B cell (primary cell): ENCODE data around the gene NEUROD2. TPM values are rescaled to one million over a fixed set of nuclear protein-coding genes. Genes with fewer than 3 reads are reported as not detected.

Source experiments
- ATAC-seq: fragments of 200-7000 bp; cut with Tn5 transposase; one replicate; pipeline ENCODE4 v1.10.0; 2021; ENCODE audit warnings: low read depth, mild to moderate bottlenecking, moderate number of reproducible peaks, moderate library complexity
- CTCF ChIA-PET: fragments of 350-600 bp; sonication (Branson Sonifier 250); formaldehyde crosslinking; loops from one replicate; lab custom pipeline; 2021; ENCODE audit warnings: antibody characterized with exemption, inconsistent platforms; lab: Charles Lee
- POLR2A ChIA-PET: fragments of 350-600 bp; sonication (Branson Sonifier 250); formaldehyde crosslinking; loops from one replicate; lab custom pipeline; 2021; ENCODE audit warnings: antibody characterized with exemption; lab: Charles Lee
- DNase-seq: peaks from one replicate; pipeline ENCODE4 v3.0.0; 2013
- H2AFZ ChIP-seq: 2 replicates; pipeline ENCODE4 v1.6.1; 2012; ENCODE audit warnings: mild to moderate bottlenecking, low read depth, low read length; ENCODE audit not compliant: insufficient read depth, poor library complexity, severe bottlenecking
- H3K27ac ChIP-seq, 2 donors: 1 replicate in 1 of 2; 2 replicates in 1 of 2; pipeline ENCODE4 v1.5.1; 2012 to 2013; ENCODE audit warnings: low read length in 2 of 2, mild to moderate bottlenecking in 2 of 2, moderate library complexity in 1 of 2
- H3K27me3 ChIP-seq, 4 experiments: fragments of 200-600 bp in 1 of 4; sonication (generic) in 1 of 4; replicated peaks in 1 of 4; 1 replicate in 2 of 4; 2 replicates in 2 of 4; pipeline versions ENCODE4 v1.6.1 to v1.7.0; 2013 to 2016; ENCODE audit warnings: low read length in 3 of 4, mild to moderate bottlenecking in 2 of 4, mixed read lengths in 1 of 4, moderate library complexity in 1 of 4; ENCODE audit not compliant: insufficient read depth in 4 of 4, control insufficient read depth in 3 of 4; ENCODE audit errors: control extremely low read depth in 1 of 4
- H3K36me3 ChIP-seq, 2 experiments: replicated peaks in 1 of 2; 1 replicate in 1 of 2; 2 replicates in 1 of 2; pipeline versions ENCODE4 v1.6.1 to v1.7.1; 2013; ENCODE audit warnings: low read length in 1 of 2; ENCODE audit not compliant: insufficient read depth in 2 of 2, control insufficient read depth in 1 of 2; ENCODE audit errors: control extremely low read depth in 1 of 2, extremely low read depth in 1 of 2
- H3K4me1 ChIP-seq, 2 donors: fragments of 200-600 bp in 1 of 2; sonication (generic) in 1 of 2; 1 replicate in 1 of 2; 2 replicates in 1 of 2; pipeline versions ENCODE4 v1.5.1 to v1.6.1; 2013 to 2017; ENCODE audit warnings: low read length in 2 of 2; ENCODE audit not compliant: control insufficient read depth in 2 of 2, insufficient read depth in 2 of 2
- H3K4me2 ChIP-seq: replicated peaks from 2 replicates; pipeline ENCODE3; 2012; ENCODE audit warnings: mild to moderate bottlenecking, low read depth, low read length; ENCODE audit not compliant: poor library complexity, severe bottlenecking
- H3K4me3 ChIP-seq, 5 experiments: fragments of 200-600 bp in 1 of 5; sonication (generic) in 1 of 5; 1 replicate in 3 of 5; 2 replicates in 2 of 5; pipeline versions ENCODE4 v1.5.1 to v1.7.0; 2011 to 2016; ENCODE audit warnings: low read length in 4 of 5, mild to moderate bottlenecking in 4 of 5, low read depth in 2 of 5, control low read depth in 1 of 5, moderate library complexity in 1 of 5; ENCODE audit not compliant: insufficient read depth in 1 of 5; ENCODE audit errors: control extremely low read depth in 1 of 5, extremely low read depth in 1 of 5
- H3K79me2 ChIP-seq: fragments of 200-600 bp; sonication (generic); one replicate; pipeline ENCODE4 v1.6.0; 2016; ENCODE audit warnings: low read length; ENCODE audit not compliant: control insufficient read depth, insufficient read depth
- H3K9ac ChIP-seq: fragments of 200-600 bp; sonication (generic); 2 replicates; pipeline ENCODE4 v1.6.1; 2017; ENCODE audit warnings: mild to moderate bottlenecking, low read length, moderate library complexity
- H3K9me3 ChIP-seq, 3 donors: one replicate each; pipeline versions ENCODE4 v1.6.1 to v1.7.1; 2013; ENCODE audit warnings: low read length in 2 of 3; ENCODE audit not compliant: control insufficient read depth in 2 of 3, insufficient read depth in 1 of 3; ENCODE audit errors: control extremely low read depth in 1 of 3
- H4K20me1 ChIP-seq: 2 replicates; pipeline ENCODE4 v1.6.0; 2012; ENCODE audit warnings: mild to moderate bottlenecking, low read length; ENCODE audit not compliant: insufficient read depth, control insufficient read depth, poor library complexity, severe bottlenecking
- H3K27ac Mint-ChIP-seq: one replicate; pipeline ENCODE4 v1.8.0; 2021; ENCODE audit warnings: mixed read lengths
- H3K27me3 Mint-ChIP-seq: one replicate; pipeline ENCODE4 v1.8.0; 2021; ENCODE audit warnings: mixed read lengths
- H3K4me1 Mint-ChIP-seq: one replicate; pipeline ENCODE4 v1.8.0; 2021; ENCODE audit warnings: mixed read lengths
- H3K4me3 Mint-ChIP-seq: one replicate; pipeline ENCODE4 v1.8.0; 2021; ENCODE audit warnings: mixed read lengths
- H3K9me3 Mint-ChIP-seq: one replicate; pipeline ENCODE4 v1.8.0; 2022; ENCODE audit warnings: mixed read lengths; ENCODE audit not compliant: insufficient read depth
- EZH2 ChIP-seq: IDR thresholded peaks from 2 replicates; pipeline ENCODE4 v1.6.1; 2012; ENCODE audit warnings: borderline replicate concordance, low read depth, mild to moderate bottlenecking, moderate library complexity, low read length; ENCODE audit not compliant: insufficient read depth, poor library complexity, severe bottlenecking
- WGBS: methylation state at CpG from one replicate; pipeline ENCODE4 v1.1.5; 2013; ENCODE audit warnings: missing lambda C conversion rate; ENCODE audit not compliant: insufficient coverage; 5-methylcytosine and 5-hydroxymethylcytosine counted together
- intact Hi-C: fragments of 100-400 bp; cut with micrococcal nuclease; formaldehyde crosslinking; loops from one replicate; pipeline ENCODE4 v1.10.0; 2022
- polyA plus RNA-seq: library from polyadenylated mRNA; depleted of rRNA; stranded (reverse); fragments of >200 nt; gene quantifications from 2 replicates; pipeline ENCODE4 v1.2.3, GENCODE V29; 2012
- total RNA-seq, 2 donors: library from RNA; stranded (reverse); fragments of 120-200 nt in 1 of 2; gene quantifications; 1 replicate in 1 of 2; 2 replicates in 1 of 2; pipeline versions ENCODE4 v1.2.3 to v1.2.4, GENCODE V29; 2013 to 2022
- TF ChIP-seq, protein P1 (sequence below): fragments of 200-600 bp; IDR thresholded peaks from one replicate; pipeline ENCODE4 v1.8.0; 2022; ENCODE audit warnings: antibody characterized with exemption, mild to moderate bottlenecking

The NEUROD2 gene
- total and polyA plus RNA-seq, 2 donors (not counting 1 experiment from before 2014, with no cell fraction given): 0.04 TPM; not detected in 1

DNA sequence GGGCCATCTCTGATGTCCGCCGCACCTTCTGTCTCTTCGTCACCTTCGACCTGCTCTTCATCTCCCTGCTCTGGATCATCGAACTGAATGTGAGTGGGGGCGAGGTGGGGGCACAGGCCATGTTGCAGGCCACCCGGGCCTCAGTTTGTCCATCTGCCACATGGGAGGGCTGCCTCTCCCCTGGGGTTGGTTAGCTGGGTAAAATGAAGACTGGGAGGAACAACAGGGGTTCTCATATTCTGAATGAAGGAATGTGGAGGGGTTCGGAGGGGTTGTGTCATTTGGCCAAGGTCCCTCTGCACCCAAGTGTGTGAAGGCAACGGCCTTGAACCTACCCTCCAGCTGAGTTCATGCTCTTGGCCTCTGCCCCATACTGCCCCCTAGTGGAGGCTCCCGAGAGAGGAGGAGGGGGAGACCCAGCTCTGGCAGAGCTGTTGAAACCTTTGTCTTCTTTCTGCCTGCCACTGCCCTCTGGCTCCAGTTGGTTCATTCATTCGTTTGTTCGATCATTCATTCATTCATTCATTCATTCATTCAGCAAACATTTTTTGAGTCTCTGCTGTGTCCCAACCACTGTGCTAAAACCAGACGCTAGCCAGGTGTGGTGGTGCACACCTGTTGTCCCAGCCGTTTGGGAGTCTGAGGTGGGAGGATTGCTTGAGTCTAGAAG, 46.1 kb upstream of the NEUROD2 start:
- Histone ChIP-seq H3K9me3 (no peaks in the 10 kb centered on the region), H2AFZ (no peak overlapping the region), H4K20me1 (peaks cover 47% of the 10 kb centered on the region), H3K79me2 (peaks cover 45% of the 10 kb centered on the region), H3K4me1 (peaks cover 8 to 16% of the 10 kb centered on the region in 2 donors), H3K27me3 (no peaks in the 10 kb centered on the region), H3K4me3 (no peak overlapping the region), H3K36me3 (peaks cover 0 to 19% of the 10 kb centered on the region in 2 experiments), H3K9ac (no peak overlapping the region), H3K27ac (no peak overlapping the region), H3K4me2 (no peak overlapping the region)
- no peaks in the 10 kb centered on the region for H3K27me3 Mint-ChIP-seq
- H3K4me1 Mint-ChIP-seq: peaks cover 36% of the 10 kb centered on the region
- peak; percentile 71 for ATAC-seq
- ChIA-PET POLR2A (interaction anchor here (1.0 kb wide), 1 partner anchor 76 kb away, joined by 5 read pairs; the partner anchor contains the start of gene MIEN1), CTCF (interaction anchor here (0.6 to 5.2 kb wide), 18 partner anchors 9 to 762 kb away, joined by 3 to 61 read pairs (median 4); partner anchors contain the start of genes MIEN1, PGAP3, PNMT and TCAP)
- TF ChIP-seq, protein P1, sequence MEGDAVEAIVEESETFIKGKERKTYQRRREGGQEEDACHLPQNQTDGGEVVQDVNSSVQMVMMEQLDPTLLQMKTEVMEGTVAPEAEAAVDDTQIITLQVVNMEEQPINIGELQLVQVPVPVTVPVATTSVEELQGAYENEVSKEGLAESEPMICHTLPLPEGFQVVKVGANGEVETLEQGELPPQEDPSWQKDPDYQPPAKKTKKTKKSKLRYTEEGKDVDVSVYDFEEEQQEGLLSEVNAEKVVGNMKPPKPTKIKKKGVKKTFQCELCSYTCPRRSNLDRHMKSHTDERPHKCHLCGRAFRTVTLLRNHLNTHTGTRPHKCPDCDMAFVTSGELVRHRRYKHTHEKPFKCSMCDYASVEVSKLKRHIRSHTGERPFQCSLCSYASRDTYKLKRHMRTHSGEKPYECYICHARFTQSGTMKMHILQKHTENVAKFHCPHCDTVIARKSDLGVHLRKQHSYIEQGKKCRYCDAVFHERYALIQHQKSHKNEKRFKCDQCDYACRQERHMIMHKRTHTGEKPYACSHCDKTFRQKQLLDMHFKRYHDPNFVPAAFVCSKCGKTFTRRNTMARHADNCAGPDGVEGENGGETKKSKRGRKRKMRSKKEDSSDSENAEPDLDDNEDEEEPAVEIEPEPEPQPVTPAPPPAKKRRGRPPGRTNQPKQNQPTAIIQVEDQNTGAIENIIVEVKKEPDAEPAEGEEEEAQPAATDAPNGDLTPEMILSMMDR: peak; percentile 80
- TF ChIP-seq EZH2: no peak
- intact Hi-C loops: no loop called here
- H3K27ac Mint-ChIP-seq: no peak overlapping the region
- H3K9me3 Mint-ChIP-seq: no peaks in the 10 kb centered on the region
- peak; percentile 71 for DNase-seq
- no peak overlapping the region for H3K4me3 Mint-ChIP-seq
- WGBS: 76% methylated on average over 11 of the region's 14 CpGs

DNA sequence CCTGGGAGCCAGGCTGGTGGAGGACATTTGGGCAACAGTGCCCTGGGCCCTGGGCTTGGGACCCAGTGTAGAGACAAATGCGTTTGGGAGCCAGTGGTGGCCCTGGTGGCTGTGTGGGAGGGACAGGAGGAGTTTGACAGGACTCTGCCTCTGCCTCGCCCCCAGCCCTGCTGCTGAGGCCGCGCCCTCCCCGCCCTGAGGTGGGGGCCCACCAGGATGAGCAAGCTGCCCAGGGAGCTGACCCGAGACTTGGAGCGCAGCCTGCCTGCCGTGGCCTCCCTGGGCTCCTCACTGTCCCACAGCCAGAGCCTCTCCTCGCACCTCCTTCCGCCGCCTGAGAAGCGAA, 45.6 kb upstream of the NEUROD2 start:
- H3K9me3 ChIP-seq: no peaks in the 10 kb centered on the region
- no peak overlapping the region for H3K4me3 Mint-ChIP-seq
- ATAC-seq (no peak), DNase-seq (no peak)
- peaks cover 2 to 11% of the 10 kb centered on the region in 2 donors for H3K4me1 ChIP-seq
- H2AFZ ChIP-seq: no peak overlapping the region
- H3K4me2 ChIP-seq: no peak overlapping the region
- H3K27ac ChIP-seq: no peak overlapping the region
- H4K20me1 ChIP-seq: peaks cover 52% of the 10 kb centered on the region
- ChIA-PET CTCF (interaction anchor here (0.9 to 5.2 kb wide), 18 partner anchors 9 to 218 kb away, joined by 3 to 61 read pairs (median 4); partner anchors contain the start of genes MIEN1, PGAP3, PNMT and TCAP), POLR2A (interaction anchor here (1.0 kb wide), 1 partner anchor 77 kb away, joined by 5 read pairs; the partner anchor contains the start of gene MIEN1)
- no peaks in the 10 kb centered on the region for H3K27me3 ChIP-seq
- intact Hi-C loops: no loop called here
- no peaks in the 10 kb centered on the region for H3K9me3 Mint-ChIP-seq
- no peak overlapping the region for H3K4me3 ChIP-seq
- H3K27ac Mint-ChIP-seq: no peak overlapping the region
- H3K9ac ChIP-seq: no peak overlapping the region
- H3K36me3 ChIP-seq: peaks cover 0 to 23% of the 10 kb centered on the region in 2 experiments
- WGBS: 92% methylated on average over 11 of the region's 12 CpGs
- no peaks in the 10 kb centered on the region for H3K27me3 Mint-ChIP-seq
- TF ChIP-seq, protein P1: no peak
- TF ChIP-seq EZH2: no peak
- peaks cover 50% of the 10 kb centered on the region for H3K79me2 ChIP-seq
- H3K4me1 Mint-ChIP-seq: peaks cover 36% of the 10 kb centered on the region
